GM19193 (cell line): ENCODE results near the gene CAMTA1.

Source experiments
- POLR2A ChIP-seq: IDR thresholded peaks from 4 replicates; pipeline ENCODE4 v1.6.1; 2011; ENCODE audit not compliant: insufficient read depth, insufficient read length; ENCODE audit errors: extremely low read depth

CAMTA1 gene

GRCh38 chr1:7221826-7222694 is 436.8 kb downstream of the CAMTA1 start:
- TF ChIP-seq POLR2A: no peak

DNA sequence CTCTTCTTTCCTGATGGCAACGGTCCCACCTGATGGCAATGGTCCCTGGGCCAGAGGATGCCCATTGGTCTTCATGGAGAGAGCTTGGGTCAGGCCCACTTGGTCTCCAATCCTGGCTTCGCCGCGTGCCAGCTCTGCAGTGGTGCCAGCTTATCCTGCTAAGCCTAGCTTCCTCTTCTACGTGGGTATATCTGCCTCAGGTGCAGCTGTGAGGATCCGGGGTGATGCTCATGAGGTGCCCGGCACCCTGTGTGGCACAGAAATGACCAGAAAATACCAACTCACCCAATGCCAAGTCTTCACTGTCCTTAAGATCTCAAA is 437.4 kb downstream of the CAMTA1 start:
- TF ChIP-seq POLR2A: no peak

DNA sequence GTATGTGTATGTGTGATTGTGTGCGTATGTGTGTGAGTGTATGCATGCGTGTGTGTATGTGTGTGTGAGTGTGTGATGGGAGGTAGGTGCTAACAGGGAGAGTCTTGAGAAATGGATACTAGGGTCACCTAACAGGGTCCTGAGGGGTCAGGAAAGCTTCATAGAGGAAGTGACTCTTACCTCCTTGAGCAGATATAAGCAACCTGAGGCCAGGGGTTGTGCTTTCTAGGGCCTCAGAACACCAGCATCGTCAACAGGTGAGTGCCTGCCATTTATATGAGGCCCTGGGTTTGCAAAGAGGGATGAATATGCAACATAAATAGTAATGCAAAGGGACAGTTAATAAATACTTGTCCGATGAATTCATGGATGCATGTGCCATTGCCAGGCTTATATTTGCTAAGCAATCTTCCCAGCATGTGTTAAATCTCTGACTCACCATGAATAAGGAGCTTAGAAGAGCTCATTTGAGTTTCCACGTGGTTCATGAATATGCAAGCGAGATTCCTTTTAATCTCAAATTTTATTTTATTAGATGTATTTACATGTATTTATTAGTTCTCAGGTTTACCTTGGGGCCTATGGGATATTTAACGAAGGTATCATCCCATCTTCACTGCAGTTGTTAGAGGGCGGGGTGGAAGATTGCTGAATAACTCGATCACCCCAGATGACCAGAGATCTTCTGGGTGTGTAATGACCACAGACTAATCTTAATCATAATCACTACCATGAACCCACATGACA is 438.3 kb downstream of the CAMTA1 start:
- no peak for TF ChIP-seq POLR2A

GRCh38 chr1:7224081-7224534 is 438.9 kb downstream of the CAMTA1 start:
- no peak for TF ChIP-seq POLR2A

GRCh38 chr1:7224644-7225043 is 439.4 kb downstream of the CAMTA1 start:
- no peak for TF ChIP-seq POLR2A

- TF ChIP-seq POLR2A: no peak
Observed at GRCh38 chr1:7225711-7226505, 440.7 kb downstream of the CAMTA1 start.

DNA sequence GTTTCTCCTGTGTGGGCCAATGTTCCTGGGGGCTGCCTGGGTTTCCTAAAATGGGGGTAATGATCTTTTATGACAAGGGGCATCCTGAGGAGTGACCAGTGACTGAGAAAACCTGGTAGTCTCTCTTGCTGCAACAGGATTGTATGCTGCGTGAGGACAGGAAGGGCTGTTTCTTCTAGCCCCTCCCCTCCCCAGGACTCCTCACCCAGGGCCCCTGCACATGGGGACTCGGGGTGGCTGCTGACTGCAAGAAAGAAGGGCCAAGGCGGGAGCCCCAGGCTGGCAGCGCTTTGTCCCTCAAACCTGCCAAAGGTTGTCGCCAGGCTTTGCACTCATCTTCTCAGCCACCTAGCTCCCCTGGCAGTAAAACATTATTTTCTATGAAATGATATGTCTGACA is 442.4 kb downstream of the CAMTA1 start:
- TF ChIP-seq POLR2A: no peak

- TF ChIP-seq POLR2A: no peak
Observed at GRCh38 chr1:7228252-7228961, 443.2 kb downstream of the CAMTA1 start.

DNA sequence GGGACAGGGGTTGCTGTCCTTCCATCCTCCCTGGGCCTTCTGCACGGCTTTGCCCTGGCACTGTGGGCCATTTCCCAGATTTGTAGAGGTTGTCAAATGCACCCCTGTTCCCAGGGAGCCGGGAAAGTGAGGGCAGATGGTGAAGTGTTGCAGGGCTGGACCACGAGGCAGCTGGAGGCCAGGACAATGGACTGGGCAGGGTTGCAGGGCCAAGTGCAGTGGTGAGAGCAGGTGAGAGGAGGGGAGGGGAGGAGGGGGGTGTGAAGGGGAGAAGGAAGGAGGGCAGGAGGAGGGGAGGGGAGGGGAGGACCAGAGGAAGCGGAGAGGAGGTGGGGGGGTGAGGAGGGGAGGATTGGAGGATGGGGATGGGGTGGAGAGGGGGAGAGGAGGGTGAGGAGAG is 443.9 kb downstream of the CAMTA1 start:
- TF ChIP-seq POLR2A: no peak

- TF ChIP-seq POLR2A: no peak
Observed at GRCh38 chr1:7229696-7230631, 444.7 kb downstream of the CAMTA1 start.

DNA sequence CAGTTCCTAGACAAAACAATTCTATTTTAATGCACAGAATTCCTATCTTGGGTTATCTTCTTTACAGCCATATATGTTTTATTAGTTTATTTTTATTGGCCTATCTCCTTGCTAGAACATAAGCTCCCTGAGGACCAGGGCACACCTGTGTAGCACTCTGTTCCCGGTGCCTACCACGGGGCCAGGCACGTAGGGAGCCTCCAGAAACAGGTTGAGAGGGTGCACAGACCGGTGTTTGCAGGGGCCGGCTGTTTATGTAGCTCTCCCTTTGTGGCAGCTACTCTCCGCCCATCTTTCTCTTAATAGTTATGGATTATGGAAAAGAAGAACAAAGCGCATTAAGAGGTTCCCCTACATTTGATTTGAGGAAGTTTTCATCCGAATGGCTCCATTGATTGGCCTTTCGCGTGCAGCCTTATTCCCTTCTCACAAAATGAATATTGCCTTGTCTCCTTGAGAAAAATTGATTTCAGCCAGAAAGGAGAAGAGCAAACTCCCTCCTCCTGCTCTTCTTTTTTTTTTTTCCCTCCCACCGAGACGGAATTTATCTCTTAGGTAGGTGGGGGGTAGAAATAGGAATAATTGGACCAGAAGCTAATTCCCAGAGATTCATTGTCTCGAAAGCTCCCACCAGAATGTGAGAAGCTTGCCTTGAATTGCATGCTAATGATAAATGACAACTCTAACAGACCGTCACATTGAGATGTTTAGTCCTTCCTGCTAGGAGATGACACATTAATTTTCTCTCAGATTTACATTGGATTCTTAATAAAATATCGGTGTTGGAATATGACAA is 447.4 kb downstream of the CAMTA1 start:
- no peak for TF ChIP-seq POLR2A

DNA sequence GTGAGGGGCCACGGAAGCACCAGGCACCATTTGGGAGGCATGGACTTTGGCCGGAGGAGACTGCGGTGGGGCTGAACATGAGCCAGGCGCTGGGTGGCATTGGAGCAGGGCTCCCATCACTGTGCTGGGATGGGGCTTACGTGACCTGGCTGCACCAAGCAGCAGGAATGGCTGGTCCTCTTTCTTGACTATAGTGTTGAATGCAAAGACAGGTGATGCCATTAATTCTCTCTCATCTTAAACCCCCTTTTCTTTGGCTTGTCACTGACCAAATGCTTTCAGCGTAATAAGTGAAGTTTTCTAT is 447.9 kb downstream of the CAMTA1 start:
- TF ChIP-seq POLR2A: no peak
